Parathyroid adenoma (tissue), 2 donors: ENCODE data around the gene PCOLCE2.

Experiments
- H2AFZ ChIP-seq: fragments of 300-600 bp; sonication (generic); one replicate; pipeline ENCODE4 v1.7.0; 2017; ENCODE audit warnings: antibody characterized with exemption, mild to moderate bottlenecking
- H3K27ac ChIP-seq: fragments of 300-600 bp; sonication (generic); one replicate; pipeline ENCODE4 v1.7.0; 2017
- H3K27me3 ChIP-seq: fragments of 300-600 bp; sonication (generic); one replicate; pipeline ENCODE4 v1.7.0; 2017; ENCODE audit warnings: low read length; ENCODE audit not compliant: control insufficient read depth, insufficient read depth
- H3K36me3 ChIP-seq: fragments of 300-600 bp; sonication (generic); one replicate; pipeline ENCODE4 v1.7.0; 2017; ENCODE audit warnings: low read length; ENCODE audit not compliant: control insufficient read depth, insufficient read depth
- H3K4me1 ChIP-seq: fragments of 300-600 bp; sonication (generic); one replicate; pipeline ENCODE4 v1.7.0; 2017; ENCODE audit warnings: control low read depth
- H3K4me2 ChIP-seq: fragments of 300-600 bp; sonication (generic); one replicate; pipeline ENCODE4 v1.7.0; 2017; ENCODE audit warnings: low read length
- H3K4me3 ChIP-seq: fragments of 300-600 bp; sonication (generic); one replicate; pipeline ENCODE4 v1.7.0; 2017; ENCODE audit warnings: low read depth, low read length
- H3K79me2 ChIP-seq: fragments of 300-600 bp; sonication (generic); one replicate; pipeline ENCODE4 v1.7.0; 2017; ENCODE audit warnings: control low read depth
- H3K9ac ChIP-seq: fragments of 300-600 bp; sonication (generic); one replicate; pipeline ENCODE4 v1.7.0; 2017; ENCODE audit warnings: mild to moderate bottlenecking
- H3K9me3 ChIP-seq: fragments of 300-600 bp; sonication (generic); one replicate; pipeline ENCODE4 v1.7.0; 2017; ENCODE audit warnings: low read length; ENCODE audit not compliant: control insufficient read depth
- TF ChIP-seq, protein P1 (sequence below): fragments of 300-600 bp; sonication (generic); IDR thresholded peaks from one replicate; pipeline ENCODE4 v1.7.0; 2017; ENCODE audit warnings: antibody characterized with exemption, mild to moderate bottlenecking
- donor health status: primary hyperparathyroidism.

Gene PCOLCE2

DNA sequence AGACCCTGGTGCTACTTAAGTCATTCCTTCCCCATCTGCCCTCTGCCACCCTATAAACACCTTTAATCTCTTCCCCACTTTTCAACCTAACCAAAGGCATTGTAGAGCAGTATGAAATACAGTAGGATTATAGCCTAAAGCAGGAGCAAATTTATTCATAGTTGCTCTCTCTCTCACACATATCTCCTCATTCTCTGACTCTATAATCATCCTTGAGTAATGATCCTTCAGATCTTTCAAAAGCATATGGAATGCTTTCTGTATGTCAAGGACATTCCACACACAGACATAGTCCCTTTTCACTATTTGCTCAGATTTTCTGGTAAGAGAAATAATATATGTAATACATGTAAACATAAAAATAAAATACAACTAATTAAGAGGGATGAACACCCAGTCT lies 111.0 kb downstream of the PCOLCE2 start:
- no peak overlapping the region for H3K27ac ChIP-seq
- no peaks in the 10 kb centered on the region for H3K36me3 ChIP-seq
- no peak overlapping the region for H3K4me2 ChIP-seq
- no peaks in the 10 kb centered on the region for H3K9me3 ChIP-seq
- no peak overlapping the region for H3K4me3 ChIP-seq
- H3K9ac ChIP-seq = no peak overlapping the region
- TF ChIP-seq, protein P1, sequence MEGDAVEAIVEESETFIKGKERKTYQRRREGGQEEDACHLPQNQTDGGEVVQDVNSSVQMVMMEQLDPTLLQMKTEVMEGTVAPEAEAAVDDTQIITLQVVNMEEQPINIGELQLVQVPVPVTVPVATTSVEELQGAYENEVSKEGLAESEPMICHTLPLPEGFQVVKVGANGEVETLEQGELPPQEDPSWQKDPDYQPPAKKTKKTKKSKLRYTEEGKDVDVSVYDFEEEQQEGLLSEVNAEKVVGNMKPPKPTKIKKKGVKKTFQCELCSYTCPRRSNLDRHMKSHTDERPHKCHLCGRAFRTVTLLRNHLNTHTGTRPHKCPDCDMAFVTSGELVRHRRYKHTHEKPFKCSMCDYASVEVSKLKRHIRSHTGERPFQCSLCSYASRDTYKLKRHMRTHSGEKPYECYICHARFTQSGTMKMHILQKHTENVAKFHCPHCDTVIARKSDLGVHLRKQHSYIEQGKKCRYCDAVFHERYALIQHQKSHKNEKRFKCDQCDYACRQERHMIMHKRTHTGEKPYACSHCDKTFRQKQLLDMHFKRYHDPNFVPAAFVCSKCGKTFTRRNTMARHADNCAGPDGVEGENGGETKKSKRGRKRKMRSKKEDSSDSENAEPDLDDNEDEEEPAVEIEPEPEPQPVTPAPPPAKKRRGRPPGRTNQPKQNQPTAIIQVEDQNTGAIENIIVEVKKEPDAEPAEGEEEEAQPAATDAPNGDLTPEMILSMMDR = no peak
- no peaks in the 10 kb centered on the region for H3K79me2 ChIP-seq
- no peaks in the 10 kb centered on the region for H3K4me1 ChIP-seq
- no peak overlapping the region for H2AFZ ChIP-seq
- no peaks in the 10 kb centered on the region for H3K27me3 ChIP-seq

DNA sequence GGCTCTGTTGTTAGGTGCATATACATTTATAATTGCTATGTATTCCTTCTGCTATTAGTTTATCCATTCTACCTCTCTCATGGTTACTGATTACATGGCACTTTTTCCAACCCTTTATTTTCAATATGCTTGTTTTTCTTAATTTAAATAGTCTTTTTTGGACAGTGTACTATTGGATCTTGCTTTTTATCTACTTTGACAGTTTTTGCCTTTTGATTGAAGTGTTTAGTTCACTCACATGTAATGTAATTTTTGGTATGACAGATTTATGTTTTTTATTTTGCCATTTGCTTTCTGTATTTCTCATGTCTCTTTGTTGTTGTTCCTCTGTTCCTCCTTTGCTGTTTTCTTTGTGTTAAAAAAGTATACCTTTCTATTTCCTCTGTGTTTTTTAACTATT lies 120.5 kb downstream of the PCOLCE2 start:
- Histone ChIP-seq H3K27ac (no peak overlapping the region), H3K9me3 (peaks cover 6% of the 10 kb centered on the region), H3K27me3 (no peaks in the 10 kb centered on the region), H3K9ac (no peak overlapping the region), H3K4me3 (no peak overlapping the region), H3K4me1 (no peaks in the 10 kb centered on the region), H3K79me2 (peaks cover 2% of the 10 kb centered on the region), H2AFZ (no peak overlapping the region), H3K36me3 (no peaks in the 10 kb centered on the region), H3K4me2 (no peak overlapping the region)
- TF ChIP-seq, protein P1 = no peak
